ENCODE measurements around the gene OSR1.
"Not testable (repeated sequence)": the region's sequence is repeated elsewhere in the genome, so short reads cannot be mapped to it uniquely, and the experiment has no call there.

The OSR1 gene

DNA sequence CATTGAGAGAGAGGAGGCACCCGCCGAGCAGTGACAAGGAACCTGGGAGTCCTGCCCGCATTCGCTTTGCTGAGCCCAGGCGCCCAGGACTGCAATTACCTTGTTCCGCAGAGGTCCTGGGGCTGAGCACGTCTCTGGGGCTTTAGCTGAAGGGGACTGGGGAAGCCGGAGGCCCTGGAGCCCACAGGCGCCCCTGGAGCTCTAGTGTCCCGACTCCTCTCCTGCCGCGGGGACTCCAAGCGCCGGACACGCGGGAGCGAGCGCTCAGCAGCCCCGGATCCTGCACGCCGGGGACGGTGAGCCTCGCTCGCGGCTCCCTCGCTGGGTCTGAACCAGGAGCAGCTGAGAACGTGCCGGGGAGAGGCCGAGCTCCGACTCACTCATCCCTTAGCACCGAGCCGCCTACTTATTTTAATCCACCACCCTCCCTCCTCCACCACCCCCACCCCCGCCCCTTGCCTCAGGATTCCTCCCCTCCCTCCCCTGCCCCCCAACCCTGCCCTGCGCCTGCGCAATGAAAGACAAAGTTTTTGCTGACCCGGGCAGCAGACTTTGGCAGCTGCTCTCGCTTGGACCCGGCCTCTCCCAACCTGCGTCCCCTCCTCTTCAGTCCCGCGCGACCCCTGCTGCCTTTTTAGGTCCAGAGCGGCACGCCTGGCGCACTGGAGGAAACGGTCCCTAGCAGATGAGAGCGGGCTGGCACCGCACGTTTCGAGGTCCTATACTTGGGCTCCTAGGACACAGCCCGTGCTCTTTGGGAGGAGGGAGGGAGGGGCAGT lies at the start of gene OSR1:
Gene OSR1 (minus strand): TSS at position 382 of the 779 bp plus-strand sequence. CDS start 4,818 bp downstream, outside the sequence.
- peak; percentile 54 for DNase-seq

DNA sequence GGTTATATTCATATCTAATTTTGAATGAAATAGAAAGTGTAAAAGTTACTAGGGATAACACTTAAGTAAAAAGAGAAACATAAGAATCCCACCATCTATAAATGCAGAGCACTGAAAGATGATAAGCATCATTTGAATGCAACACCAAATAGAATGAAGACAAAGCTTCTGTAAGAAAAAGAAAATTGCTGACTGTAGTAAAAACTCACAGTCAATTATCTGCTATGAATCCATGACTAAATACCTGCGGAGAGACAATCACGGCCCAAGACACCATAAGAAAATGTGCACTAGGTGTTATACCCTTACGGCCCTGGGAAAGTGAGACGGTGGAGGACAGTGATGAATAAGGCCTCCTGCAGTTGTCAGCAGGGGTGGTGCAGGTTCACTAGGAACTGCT lies 45.4 kb upstream of the OSR1 start:
- DNase-seq: no peak

DNA sequence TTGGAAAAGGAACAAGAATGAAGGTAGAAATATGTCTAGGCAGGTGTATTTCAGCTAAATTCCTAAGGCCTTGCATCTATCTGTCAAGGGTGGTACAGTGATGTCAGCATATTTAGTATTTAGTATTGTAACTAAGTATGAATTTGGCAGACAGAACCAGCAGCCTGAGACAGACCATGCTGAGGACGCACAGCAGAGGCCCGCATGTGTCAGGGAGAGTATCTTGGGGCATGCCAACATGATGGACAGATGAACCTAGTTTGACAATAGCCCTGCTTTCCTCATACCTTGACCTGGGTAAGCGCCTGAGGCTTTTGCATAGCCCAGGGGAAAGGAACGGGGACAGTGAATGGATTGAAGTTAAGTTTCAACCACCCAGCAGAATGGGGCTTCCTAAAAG lies 33.8 kb upstream of the OSR1 start:
- no peak for DNase-seq

DNA sequence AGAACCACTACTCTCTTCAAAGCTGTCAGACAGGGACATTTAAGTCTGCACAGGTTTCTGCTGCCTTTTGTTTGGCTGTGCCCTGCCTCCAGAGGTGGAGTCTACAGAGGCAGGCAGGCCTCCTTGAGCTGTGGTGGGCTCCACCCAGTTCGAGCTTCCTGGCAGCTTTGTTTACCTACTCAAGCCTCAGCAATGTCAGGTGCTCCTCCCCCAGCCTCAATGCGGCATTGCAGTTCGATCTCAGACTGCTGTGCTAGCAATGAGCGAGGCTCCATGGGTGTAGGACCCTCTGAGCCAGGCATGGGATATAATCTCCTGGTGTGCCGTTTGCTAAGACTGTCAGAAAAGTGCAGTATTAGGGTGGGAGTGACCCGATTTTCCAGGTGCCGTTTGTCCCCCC lies 31.0 kb upstream of the OSR1 start:
- not testable (repeated sequence) for DNase-seq

DNA sequence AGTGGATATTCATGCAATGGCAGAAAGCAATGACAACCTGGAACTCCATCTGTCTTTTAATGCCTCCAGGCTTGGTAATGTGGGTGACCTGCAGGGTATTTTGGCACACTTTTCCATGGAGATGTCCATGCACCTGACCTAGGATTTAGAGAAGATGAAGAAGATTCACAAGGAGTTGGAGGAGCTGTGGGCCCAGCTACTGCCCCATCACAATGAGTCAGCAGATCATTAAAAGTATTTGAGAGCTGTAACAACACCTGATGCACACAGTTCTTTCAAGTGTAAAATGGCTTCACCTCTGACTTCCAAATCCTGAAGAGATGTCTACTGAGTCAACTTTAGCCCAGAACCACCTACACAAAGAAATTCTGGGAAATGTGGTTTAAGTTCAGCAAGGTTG lies 22.1 kb upstream of the OSR1 start:
- no peak for DNase-seq

DNA sequence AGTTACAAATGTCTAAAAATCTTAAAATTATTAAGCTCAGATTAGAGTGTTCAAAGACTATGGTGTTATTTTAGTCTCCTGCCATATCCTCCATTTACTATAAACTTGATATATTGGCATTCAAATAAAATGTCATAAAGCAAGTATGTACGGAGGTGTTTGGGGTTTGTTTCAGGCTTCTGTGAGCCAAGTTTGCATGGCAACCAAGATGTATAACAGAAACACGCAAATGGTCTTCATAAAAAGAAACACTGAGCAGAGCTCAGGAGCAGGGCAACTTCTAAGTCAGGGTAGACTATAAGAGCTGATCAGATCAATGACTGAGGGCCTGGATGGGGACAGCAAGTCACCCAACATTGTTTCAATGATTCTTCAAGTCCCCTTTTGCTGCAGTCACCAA lies 20.5 kb upstream of the OSR1 start:
- DNase-seq: no peak

DNA sequence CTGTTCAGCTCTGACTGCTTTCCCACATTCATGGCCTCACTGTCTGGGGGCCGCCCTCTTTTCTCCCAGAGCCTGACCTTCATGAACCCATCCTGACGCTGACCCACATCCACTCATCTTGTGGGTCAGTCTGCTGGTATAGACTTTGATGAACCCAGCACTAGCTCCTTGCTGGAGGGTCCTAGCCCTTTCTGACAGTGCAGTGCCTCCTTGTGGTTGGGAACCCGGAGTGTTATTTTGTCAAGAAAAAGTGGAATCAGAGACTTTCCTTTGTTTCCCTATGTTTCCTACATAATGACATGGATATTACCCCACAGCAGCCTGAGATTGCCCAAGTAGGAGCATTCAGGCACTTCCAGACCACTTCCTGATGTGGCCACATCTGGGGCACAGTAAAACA lies 19.3 kb upstream of the OSR1 start:
- DNase-seq: no peak

DNA sequence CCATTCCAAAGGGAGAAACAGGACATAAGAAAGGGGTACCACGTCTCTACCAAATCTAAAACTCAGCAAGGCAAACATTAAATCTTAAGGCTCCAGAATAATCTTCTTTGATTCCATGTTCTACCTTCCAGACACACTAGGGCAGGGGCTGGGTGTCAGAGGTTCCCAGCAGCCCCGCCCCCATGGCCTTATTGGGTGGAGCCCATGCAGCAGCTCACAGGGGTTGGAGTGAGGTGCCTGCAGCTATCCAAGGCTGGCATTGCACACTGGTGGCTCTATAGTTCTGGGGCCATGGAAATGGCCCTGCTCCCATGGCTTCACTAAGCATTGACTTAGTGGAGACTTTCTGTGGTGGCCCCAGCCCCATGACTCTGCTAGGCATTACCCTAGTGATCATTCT lies 14.9 kb upstream of the OSR1 start:
- DNase-seq: no peak

DNA sequence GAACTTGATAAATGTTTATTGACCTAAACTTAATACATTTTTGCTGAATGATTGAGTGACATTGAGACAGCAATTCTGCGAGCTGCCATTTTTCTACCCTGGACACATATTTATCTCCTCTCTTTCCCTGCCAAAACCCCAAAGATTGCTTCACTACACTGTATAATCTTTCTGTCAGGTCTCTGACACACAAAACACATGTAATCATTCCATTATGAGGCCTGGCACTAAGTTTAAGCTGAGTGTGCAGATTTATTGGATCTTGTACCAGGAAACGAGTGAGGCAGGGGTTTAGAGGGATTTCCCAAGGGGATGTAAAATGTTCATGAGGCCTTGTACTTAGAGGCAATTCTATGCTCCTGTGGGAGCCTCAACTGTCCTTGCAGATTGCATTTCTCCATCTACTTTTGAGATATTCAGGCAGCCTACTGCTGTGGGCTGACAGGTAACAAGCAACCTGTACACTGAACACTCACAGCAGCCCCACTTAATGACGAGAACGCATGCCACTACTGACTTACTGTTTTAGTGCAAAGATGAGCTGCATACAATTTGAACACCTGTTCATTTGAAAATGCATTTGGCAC lies 13.7 kb upstream of the OSR1 start:
- DNase-seq: no peak

DNA sequence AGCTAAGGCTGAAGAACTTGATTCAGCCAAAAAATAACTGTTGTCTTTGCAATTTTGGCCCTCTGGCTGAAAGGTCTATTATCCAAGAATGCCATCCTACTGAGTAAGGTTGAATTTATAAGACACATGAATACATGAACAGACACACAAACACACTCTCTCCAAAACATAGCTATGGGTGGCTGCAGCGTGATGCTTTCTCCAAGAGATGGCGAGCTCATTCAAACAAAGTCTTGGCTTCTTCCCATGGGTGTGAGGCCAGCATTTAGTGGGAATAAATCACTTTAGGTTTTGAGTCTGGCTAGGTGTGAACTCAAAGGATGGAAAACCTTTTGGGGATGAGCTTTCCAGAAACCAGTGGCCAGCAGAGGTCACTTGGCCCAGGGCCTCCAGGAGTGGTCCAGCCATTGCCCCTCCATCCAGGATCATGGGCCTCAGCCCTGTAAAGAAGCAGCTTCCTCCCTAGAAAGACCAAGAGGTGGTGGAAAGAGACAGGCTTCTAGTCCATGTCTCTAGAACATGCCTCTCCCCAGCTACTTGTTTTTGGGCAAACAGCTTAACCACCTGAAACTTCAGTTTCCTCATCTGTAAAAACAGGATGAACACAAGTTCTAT lies 11.0 kb upstream of the OSR1 start:
- peak; percentile 78 for DNase-seq

DNA sequence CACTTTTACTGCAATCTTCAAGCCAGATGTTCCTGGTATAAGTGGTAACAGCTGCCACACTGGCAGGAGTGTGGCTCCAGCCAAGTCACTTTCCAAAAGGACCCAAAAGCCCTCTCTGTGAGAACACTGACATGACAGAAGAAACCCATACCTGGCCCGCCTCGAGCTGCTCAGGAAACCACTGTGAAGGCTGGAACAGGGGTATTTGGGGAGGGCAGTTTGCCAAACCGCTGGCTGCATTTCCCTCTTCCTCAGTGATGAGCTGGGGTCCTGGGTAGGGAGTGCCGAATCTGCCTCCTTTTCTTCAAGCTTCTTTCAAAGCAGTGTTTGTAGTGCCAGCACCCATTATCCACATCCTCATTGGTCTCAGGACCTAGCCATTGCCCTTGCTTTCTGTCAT lies 10.3 kb upstream of the OSR1 start:
- DNase-seq: no peak

DNA sequence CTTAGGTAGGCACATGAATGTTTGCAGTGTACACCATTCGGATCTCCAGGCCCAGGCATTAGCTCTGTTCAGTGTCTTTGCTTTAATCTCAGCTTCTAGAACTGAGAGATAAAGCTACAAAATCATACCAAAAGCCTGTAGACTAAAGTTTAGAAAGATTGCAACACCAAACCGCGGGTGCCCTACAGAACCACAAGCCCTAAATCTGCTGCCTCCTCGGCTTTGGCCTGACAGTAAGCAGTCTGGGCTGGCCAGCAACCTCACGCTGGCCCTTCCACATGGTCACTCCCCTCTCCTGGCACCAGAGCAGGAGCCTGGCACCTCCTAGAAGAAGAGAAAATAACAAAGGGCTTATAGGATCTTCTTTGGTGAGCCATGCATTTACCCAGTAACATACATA lies 8.9 kb upstream of the OSR1 start:
- no peak for DNase-seq

DNA sequence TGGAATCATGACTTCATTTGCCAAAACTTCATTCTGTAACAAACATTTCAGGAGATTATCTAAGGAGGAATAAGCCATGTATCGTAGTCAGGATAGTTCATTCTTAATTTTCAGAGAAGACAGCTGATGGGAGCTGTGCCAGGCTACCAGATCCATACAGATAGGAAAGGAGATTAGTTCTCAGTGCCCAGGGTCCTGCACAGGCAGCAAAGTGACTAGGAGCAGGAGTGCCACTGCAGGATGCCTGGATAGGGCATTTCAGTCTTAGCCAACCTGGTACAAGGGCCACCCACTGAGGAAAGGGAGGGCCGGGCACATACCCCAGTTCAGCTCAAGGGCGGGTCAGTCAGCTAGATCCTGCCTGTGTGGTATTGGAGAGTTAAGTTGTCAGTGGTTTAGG lies 6.7 kb upstream of the OSR1 start:
- DNase-seq: no peak

DNA sequence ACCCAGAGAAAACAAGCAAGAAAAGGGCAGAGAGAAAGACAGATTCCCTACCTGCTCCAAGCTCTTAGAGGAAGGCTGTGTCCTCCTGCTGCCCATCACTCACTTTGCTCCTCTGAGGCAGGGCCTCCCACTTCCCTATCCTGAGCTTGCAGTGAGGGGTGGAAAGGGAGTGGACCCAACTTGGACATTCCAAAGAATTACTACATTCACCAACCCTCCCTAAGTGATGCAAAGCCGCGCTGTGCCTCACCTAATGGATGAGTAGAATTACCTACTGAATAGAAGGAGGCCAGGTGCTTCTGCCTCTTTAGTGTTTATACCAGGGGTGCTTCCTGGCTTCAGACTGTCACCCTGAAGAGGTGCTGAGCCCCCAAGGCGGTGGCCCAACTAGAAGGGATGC lies 5.6 kb upstream of the OSR1 start:
- no peak for DNase-seq

DNA sequence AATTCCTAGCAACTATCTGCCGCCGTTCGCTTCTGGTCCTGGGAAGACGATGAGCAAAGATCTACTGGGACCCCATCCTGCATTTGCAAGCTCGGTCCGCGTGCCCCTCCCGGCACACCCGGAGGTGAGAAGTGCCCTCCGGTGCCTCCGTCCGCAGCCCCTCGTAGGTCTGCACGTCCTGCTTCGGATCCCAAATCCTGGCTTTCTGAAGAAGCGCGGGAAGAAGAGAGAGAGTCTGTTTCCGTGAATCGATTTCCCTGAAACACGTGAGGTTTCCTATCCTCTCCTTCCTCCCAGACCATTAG lies 5.0 kb upstream of the OSR1 start:
- no peak for DNase-seq

DNA sequence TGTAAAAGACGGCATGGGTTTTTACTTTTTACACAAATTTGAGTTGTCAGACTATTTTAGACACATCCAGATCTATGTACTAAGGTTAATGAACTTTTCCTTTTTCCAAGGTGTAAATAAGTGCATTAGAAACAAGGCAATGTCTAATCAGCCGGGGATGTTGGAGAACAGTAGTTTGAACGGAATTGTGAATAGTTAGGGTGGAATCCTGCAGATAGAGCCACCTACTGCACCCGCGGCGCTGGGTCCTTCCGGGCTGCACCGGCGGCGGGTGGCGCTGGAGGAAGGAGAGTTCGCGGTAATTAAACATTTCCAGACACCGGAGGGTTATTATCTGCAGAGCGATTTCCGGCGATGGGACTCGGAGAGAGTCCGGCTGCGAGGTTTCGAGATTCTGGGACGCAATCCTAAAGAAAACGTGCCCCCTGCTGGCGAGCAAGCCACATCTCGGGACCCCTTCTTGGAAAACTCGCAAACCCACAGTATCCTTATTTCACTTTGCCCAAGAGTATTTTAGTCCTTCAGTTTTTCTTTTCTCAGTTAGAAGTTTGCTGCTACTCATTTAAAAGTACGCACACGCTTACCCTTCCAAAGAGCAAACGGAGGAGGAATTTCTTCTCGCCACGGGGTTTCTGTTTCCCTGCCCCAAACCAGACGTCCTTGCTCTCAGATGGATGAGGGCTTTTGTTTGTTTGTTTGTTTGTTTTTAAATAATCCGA lies 4.5 kb upstream of the OSR1 start:
- peak; percentile 93 for DNase-seq

DNA sequence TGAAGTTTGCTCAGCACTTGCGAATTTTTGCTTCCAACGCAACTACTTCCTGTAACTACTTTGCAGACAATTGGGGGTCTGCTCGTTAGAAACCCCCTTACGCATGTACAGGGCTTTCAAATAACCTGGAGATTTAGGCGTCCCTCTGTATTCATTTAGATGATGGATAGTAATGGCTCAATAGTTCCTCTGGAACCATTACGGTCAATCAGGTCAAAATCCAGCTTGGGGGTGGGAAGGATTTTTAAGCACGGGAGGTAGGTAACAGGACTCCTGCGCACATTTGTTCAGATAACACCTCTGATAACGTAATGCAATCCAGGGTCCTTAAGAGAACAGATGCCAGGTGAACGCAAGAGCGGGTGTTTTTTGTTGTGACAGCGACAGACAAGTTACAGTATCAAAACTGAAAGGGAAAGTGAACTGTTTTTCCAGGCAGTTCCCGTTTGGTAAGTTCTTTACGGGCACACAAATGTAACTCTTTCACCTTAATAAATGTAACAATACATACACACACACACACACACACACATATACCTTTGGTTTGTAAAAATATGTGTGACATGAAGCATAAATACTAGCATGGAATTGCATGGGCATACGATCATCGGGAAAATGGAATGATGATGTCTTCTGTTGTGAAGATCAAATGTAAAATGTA lies 3.8 kb upstream of the OSR1 start:
- peak; percentile 64 for DNase-seq

DNA sequence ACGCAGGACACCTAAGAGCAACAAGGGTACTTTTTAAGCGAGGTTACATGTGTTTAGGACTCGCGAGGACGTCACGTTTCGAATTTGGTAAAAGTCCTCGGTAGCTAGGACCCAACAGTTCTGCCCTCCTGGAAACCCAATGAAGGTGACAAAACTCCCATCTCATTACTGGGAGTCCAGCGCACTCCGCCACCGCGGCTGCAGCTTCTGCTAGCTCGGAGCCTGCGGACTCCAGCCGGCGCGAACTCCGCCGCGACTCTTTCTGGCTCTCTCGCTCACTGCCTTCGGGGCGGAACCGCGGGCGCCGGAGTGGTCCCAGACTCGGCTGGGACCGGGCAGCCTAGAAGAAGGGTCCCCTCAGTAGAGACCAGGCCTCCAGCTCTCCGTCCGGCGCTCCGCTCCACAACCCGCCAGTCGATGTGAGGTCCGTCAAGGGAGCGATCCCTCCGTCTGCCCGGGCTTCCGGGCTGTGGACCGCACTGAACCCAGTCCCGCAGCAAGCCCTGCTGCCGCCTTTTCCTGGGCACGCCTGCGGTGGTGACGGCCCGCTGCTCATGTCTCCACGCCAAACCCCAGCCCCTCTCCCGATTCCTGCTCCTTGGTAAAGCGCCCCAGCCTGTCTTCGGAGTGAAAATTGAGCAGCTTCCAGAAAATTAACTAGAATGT lies 3.0 kb upstream of the OSR1 start:
- DNase-seq: no peak

DNA sequence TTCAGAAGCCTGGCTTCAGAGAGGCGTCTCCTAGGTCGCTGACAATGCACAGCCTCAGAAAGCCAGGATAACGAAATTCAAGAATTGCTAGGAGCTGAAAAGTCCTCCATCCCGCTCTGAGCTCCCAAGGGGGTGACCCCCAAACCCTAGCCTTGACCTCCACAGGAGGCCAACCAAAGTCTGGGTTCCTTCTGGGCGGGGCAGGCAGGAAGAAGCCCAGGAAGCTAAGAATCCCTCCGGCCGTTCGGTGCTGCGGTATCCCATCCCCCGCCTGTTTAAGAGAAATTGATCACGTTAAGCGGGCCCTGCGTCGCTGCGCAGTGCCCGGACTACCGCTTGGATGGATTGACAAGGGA lies 2.5 kb upstream of the OSR1 start:
- DNase-seq: no peak

DNA sequence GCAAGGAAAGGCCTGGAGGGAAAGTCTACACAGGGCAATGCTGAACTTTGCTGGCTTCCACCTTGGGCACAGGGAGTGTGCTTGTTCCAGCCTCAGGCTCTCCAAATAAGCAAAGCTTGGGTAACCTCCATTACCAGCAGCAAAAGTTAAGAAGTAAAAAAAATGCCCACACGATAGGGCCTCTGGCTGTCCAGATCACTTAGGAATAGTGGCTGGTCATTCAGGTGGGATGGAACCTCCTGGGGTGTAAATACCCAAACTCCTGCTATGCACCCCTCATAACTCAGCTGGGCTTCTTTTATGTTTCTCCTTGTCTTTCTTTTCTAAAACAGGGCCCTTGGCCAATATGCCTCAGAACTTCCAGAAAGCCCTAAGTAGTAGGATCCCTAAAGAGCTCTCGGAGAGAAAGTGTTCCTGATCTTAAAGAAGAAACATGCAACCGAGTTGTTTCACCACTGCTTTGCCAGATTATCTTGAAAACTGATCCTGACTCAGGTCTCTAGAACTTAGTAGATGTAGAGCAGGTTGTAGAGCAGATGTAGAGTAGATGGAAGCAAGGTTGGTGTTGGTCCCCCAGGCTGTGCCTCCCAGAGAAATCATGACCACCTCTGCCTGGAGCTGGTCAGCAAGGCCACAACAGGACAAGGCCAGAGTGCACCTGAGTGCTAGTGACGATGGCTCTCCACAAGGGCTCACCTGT lies 2.0 kb upstream of the OSR1 start:
- no peak for DNase-seq

DNA sequence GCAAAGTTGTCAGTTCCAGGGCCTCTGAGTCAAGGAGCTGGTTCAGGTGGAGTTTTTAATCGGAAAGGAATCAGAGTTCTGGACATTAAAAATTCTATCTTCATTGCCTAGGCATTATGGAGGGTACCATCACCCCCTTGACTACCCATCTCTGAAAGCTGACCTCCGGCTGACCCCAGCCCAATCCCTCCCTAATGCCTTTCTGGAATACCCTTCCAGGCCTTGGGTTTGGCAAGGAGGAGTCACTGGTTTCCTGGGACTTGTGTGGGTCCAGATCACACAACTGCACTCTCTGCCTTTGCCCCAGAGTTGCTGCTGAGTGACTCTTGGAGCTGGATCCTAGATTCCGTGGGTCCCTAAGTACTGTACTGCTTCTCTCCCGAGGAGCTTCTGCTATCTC lies 1.0 kb upstream of the OSR1 start:
- no peak for DNase-seq

DNA sequence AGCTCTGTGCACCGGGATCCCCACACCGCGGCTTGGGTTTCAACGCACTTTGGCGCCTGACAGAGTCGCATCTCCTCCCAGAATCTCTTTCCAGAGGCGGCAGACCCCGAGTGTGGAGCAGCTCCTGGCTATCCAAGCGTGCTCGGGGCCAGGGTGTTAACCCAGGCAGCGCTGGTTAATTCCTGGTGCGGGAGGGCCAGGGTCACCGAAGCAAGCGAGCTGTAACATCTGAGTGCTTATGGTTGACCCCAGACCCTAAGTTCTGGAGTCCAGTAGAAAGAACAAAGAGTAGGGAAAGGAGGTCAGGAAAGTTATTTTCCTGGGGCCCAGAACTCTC lies 566 bp upstream of the OSR1 start:
- no peak for DNase-seq

All from NCI-H1694 treated with DMSO at 0.1 percent for 48 hours (cell line).